NCI-H226 (cell line): ENCODE measurements around the gene TLCD3B.
"Not testable (repeated sequence)": the region's sequence is repeated elsewhere in the genome, so short reads cannot be mapped to it uniquely, and the experiment has no call there.

Experiments used
- DNase-seq: peaks from one replicate; pipeline ENCODE4 v3.0.0-alpha.2; 2015

TLCD3B gene

DNA sequence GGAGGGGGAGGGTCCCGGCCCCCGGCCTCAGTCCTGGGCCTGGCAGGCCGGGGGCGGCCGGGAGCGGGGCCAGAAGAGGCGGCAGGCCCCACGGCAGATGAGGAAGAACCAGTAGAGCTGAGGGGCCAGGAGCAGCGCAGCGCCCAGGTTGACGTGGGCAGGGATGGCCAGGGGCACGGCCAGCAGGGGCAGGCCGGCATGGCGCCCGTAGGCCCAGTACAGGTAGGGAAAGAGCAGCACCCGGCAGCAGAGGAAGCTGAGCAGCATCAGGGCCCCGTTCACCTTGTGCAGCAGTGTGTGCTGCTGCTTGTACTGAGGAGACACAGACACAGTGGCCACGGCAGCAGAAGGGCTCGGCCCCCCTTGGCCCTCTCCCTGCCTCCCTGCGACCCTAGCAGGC, 5.9 kb downstream of the TLCD3B start:
- DNase-seq = no peak

DNA sequence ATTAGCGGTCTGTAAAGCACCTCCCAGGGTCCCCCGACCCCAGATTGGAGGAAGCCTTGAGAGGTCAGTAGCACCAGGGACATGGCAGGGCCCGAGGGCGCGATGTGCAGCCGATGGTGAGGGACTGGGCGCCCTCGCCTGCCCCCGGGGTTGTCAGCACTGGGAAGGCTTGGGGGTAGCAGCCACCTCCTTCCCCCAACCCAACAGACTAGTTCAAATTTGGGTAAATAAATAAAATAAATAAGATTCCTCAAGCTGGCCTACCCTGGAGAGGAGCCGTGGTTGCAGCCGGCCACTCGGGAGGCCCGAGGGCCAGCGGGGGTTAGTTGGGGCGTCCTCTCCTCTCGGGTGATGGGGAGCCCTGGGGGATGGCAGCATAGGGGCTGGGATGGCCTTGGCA, 6.6 kb downstream of the TLCD3B start:
- DNase-seq = no peak

DNA sequence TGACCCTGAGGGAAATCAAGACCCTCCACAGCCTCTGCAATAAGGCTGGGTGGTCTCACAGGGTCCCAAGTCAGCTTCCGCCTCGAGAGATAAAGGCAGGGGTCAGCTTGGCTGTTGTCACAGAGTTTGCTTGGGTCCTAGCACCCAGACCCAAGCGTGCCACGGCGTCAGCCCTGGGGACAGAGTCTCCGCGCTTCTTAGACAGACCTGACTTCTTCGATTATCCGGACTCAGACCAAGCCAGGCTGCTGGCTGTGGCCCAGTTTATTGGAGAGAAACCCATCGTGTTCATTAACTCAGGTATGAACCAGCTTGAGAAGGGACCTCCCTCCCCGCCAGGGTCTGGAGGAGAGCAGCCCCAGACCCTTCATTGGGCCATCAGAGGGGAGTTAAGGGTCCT, 7.5 kb downstream of the TLCD3B start:
- no peak for DNase-seq

DNA sequence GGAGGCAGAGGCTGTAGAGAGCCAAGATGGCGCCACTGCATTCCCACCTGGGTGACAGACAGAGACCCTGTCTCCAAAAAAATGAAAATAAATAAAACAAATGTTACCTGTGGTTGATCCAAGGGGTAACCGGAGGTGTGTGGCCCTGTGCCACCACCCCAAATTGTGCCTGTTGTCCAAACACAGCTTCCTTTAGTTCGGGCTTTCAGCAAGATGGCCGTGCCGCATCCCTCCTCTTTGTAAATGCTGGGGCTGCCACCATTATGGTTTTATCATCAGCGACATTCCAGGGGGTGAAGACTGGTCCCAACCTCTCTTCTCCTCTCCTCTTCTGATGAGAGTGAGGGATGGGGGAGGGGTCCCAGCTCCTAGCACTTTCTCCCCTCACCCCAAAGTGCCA, 8.2 kb downstream of the TLCD3B start, which contains the start of gene C16orf92:
Gene C16orf92, plus strand, starts transcription at position 312 of the 400 bp plus-strand sequence. CDS start 143 bp downstream, outside the sequence.
- DNase-seq = no peak

DNA sequence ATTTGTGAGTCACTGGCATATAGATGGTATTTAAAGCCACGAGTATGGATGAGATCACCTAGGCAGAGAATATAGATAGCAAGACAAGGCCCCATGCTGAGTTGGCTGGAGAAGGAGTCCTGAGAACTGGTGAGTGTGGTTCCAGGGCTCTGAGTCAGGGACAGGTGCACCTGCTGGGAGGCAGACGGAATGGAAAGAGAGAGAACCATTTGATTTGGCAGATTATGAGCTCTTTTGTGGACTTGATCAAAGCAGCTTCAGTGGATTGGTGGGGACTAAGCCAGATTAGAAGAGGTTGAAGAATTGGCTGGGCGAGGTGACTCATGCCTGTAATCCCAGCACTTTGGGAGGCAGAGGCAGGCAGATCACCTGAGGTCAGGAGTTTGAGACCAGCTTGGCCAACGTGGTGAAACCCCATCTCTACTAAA, 12.3 kb downstream of the TLCD3B start:
- peak; percentile 39 for DNase-seq

DNA sequence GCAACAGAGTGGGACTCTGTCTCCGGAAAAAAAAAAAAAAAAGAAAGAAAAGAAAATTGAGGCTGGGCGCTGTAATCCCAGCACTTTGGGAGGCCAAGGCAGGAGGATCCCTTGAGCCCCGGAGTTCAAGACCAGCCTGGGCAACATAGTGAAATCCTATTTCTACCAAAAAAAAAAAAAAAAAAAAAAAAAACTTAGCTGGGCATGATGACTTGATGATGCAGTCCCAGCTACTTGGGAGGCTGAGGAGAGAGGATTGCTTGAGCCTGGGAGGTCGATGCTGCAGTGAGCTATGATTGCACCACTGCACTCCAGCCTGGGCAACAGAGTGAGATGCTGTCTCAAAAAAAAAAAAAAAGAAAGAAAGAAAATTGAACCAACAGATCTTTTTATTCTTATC, 13.1 kb downstream of the TLCD3B start:
- not testable (repeated sequence) for DNase-seq

DNA sequence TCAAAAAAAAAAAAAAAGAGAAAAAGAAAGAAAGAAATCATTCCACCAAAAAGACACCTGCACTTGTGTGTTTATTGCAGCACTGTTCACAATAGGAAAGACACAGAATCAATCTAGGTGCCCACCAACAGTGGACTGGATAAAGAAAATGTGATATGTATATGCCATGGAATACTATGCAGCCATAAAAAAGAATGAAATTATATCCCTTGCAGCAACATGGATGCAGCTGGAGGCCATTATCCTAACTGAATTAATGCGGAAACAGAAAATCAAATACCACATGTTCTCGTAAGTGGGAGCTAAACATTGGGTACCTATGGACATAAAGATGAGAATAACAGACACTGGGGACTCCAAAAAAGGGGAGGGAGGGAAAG, 13.8 kb downstream of the TLCD3B start:
- DNase-seq = no peak

DNA sequence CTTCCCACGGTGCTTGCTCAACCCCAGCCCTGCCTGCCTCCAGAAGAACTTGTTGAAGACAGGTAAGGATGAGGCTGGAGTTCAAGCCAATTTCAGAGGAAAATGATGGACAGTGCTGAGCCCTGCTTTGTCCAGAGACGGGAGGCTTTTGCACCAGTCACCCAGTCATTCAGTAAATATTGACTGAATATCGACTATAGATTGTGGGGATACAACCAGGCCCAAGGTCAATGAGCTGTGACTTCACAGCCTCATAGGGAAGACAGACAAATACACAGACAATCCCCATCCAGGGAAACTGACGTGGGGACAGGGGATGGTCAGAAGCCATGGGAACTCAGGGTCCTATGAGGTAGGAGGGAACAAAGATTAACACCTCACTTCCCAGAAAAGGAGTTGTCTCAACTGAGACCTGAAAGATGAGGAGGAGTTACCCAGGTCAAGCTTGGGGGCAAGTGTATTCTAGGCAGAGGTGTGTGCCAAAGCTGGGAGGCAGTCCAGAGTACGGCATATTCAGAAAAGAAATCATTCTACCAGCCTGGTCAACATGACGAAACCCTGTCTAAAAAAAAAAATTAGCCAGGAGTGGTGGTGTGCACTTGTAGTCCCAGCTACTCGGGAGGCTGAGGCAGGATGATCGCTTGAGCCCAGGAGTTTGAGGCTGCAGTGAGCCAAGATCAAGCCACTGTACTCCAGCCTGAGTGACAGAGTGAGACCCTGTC, 14.4 kb downstream of the TLCD3B start:
- no peak for DNase-seq

DNA sequence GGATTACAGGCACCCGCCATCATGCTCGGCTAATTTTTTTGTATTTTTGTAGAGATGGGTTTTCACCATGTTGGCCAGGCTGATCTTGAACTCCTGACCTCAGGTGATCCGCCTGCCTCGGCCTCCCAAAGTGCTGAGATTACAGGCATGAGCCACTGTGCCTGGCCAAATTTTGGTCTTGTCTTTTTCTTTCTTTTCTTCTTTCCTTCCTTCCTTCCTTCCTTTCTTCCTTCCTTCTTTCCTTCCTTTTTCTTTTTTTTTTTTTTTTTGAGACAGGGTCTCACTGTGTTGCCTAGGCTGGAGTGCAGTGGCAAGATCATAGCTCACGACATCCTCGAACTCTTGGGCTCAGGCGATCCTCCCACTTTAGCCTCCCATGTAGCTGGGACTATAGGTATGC, 15.6 kb downstream of the TLCD3B start:
- DNase-seq = not testable (repeated sequence)

DNA sequence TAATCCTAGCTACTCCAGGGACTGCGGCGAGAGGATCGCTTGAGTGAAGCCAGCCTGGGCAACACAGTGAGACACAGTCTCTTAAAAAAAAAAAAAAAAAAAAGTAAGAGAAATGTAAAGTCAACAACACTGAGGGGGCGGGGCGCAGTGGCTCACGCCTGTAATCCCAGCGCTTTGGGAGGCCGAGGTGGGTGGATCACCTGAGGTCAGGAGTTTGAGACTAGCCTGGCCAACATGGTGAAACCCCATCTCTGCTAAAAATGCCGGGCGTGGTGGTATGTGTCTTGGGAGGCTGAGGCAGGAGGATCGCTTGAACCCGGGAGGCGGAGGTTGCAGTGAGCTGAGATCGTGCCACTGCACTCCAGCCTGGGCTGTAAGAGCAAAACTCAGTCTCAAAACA, 18.5 kb downstream of the TLCD3B start:
- not testable (repeated sequence) for DNase-seq

DNA sequence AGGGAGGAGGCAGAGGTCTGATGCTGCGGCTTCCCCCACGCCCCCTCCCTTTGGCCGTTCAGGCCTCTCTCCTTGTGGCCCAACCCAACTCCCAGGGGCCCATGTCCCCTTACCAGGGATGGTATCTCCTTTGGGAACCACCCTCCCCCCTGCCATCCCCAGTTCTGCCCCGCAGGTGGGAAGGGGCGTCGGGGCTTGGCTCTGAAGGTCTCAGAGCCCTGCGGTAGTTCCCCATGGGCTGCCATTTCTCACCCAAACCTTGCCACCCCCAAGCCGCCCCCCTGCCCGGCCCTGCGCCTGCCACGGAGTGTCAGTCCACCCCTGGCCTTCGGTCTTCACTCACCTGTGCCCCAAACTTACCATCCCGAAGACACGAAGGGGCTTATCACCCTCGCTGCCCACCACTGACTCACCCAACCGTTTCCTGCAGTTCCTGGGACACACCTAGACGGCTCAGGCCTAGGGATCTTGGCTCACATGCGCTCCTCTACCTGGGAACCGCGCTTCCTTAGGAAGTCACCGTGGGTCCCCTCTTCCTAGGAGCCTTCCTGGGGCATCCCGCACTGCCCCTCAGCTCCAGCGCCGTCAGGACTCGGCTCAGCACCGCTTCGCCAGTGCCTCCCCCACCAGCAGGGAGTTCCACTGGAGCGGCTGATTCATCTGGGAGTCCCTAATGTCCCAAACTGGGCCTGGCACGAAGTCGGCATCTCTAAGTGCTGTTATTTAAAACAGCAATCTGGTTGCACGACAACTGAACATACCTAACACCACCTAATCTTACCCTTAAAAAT, 19.2 kb downstream of the TLCD3B start:
- DNase-seq = no peak

DNA sequence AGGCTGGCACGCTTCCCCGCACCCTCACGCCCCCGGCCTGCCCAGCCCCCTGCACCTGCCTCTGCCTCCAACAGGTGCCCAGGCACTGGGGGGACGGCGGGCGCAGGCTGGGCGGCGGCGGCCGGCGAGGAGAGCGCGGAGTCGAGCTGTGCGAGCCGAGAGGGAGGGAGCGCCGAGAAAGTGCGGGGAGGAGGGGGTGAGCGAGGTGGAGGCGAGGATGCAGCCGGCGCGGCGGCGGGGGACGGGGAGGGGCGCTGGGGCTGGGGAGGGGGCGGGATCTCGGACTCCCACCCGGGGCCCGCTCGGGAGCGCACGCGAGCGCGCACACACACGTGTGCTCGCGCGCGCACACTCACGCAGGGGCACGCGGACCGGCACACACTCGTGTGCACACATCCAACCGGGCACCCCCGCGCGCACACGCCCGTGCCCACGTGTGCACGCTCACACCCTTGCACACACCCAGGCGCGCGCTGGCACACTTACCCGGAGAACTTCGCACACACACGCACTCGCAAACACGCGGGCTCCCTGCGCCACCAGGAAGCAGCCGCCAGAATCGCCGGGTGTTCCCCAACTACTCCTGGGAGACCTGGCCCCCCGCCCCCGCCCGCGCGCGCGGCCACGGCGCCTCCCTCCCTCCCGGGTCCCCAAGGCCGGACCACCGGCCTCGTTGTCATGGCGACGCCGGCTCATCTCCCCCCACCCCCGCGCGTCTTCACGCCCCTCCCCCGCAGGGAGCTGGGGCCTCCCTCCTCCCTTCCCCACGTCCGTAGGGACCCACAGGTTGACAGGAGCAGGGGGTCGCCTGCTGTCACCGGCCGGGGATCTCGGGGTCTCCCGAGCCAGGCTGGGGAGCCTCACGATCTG, 20.0 kb downstream of the TLCD3B start, which contains the start of gene DOC2A:
Gene DOC2A, minus strand, starts transcription at position 184 of the 870 bp plus-strand sequence. CDS start 805 bp downstream, outside the sequence.
- no peak for DNase-seq

DNA sequence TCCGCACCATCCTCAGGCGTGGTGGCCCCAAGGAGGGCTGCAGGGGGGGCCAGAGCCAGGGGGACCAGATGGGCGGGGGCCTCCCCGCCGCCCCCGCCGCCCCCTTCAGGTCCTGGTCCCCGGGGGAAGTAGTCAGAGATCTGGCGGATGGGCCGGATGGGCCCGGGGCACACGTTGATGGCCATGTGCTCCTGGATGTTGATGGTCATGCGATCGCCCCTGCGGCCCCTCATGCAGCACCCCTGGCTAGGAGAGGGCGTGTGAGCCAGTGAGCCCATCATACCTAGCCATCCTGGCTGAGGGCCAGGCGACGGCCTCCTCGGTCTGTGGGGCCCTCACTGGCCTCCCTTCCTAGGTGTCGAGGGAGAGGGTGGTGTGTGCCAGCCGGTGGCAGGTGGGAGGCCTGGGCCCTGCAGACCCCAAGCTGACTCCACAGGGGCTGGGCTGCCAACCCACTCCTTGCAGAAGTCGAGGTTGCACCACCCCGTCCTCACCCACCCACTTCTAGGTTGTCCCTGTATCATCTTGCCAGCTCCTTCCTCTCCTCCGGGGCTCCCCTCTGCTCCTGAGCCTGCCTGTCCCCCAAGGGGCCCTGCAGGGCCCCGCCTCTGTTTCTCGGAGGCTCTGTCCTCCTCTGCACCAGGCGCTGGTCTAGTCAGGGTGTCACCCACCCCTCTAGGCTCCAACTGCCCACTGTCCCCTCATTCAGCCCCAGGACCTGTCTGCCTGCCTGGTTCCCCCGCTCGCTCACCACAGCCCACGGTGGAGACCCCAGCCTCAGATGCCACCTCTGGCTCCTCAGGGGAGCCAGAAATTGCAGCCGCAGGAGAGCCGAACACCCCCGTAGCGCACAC, 20.9 kb downstream of the TLCD3B start:
- DNase-seq = no peak

DNA sequence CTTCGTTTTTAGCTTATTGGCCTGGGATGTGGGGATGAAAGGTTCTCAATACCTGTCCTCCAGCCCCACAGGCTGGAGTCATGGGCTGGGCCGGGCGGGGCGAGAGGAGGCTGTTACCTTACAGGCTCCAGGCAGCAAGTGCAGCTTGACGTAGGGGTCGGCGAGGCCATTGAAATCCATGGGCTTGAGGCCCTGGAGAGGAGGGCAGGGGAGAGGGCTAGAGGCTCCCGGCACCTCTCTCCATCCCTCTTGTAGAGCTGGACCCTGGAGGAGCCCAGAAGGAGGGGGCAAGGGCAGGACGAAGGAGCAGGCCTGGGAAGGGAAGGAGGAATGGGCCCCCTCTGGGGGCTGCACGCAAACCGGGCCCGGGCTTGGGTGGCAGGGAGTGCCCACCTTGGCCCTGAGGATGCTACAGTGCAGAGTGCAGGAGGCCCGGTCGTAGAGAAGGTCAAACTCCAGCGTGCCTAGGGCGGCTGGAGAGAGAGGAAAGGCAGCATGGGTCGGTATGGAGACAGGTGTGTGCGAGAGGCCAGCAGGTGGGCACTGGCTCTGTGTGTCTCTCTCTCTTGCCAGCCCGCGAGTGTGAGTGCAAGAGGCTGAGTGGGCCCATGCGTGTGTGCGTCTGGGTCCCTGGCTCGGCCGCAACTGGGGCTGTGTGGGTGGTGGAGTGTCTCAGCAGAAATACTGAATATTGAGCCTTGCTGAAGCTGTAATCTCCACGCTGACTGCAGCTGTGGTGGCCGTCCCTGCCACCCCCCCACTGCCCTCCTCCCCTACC, 21.8 kb downstream of the TLCD3B start:
- no peak for DNase-seq

DNA sequence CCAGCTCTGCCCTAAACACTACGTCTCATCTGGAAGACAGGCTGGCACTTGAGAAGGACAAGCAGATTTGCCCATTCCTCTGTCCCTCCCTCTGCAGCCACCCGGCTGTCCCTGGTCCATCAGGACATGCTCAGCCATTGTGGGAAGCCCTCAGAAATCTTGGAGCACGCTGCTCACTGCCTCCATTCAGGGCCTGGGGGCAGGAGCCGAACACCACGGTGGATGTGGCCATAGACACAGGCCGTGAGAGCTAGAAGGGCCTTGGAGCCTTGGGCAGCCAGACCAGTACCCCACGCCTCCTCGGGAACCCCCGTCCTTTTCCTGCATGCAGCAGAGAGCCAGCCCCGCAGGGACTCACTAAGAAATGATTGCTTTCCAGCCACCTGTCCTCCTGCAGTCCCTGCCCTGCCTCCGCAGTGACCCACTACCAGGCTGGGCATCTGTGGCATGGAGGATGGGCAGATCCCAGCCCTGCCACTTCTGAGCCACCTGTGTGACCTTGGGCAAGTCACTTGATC, 23.6 kb downstream of the TLCD3B start:
- no peak for DNase-seq

DNA sequence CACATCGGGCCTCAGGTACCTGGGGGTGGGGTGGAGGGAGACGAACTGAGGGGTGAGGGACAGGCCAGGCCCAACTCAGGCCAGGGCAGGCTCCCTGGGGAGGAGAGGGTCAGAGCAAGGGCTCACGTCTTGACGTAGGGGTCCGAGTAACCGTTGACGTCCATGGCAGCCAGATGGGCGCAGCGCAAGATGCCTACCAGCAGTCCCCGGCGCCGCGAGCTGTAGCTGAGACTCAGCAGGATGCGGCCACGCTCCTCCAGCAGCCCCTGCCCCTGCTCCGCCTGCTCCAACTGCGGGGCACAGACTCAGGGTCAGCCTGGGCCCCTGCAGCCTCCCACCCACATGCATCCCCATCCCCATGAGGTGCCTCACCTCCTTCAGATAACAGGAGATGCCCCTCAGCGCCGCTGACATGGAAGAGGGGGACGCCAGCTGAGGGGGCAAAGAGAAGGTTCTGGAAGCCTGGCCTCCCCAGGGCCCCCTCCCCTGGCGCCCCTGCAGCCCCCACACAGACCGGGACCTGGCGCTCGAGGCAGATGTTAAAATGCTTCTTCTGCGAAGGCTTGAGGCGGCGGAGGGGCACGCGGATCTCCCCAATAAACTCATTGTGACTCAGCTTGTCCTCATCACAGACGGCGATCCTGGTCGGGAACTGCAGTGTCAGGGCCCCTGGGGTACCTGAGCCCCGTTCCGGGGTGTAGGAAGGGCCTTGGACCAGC, 24.3 kb downstream of the TLCD3B start:
- DNase-seq = no peak

DNA sequence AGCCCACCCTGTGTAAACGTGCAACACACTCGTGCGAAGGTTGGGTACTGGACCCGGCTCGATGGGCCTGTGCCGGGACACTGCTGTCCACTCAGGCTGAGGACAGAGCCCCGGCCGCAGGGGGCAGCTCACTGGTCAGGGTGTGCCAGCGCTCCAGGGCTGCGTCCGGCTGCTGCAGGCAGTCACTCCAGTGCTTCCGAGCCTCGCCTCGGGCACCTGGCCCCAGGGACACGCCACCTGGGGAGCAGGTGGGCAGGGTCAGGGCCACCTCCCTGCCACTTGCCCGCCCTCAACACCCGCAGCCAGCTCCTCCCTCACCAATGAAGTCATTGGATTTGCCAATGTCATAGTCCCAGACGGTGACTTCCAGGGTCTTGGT, 25.0 kb downstream of the TLCD3B start:
- DNase-seq = no peak

DNA sequence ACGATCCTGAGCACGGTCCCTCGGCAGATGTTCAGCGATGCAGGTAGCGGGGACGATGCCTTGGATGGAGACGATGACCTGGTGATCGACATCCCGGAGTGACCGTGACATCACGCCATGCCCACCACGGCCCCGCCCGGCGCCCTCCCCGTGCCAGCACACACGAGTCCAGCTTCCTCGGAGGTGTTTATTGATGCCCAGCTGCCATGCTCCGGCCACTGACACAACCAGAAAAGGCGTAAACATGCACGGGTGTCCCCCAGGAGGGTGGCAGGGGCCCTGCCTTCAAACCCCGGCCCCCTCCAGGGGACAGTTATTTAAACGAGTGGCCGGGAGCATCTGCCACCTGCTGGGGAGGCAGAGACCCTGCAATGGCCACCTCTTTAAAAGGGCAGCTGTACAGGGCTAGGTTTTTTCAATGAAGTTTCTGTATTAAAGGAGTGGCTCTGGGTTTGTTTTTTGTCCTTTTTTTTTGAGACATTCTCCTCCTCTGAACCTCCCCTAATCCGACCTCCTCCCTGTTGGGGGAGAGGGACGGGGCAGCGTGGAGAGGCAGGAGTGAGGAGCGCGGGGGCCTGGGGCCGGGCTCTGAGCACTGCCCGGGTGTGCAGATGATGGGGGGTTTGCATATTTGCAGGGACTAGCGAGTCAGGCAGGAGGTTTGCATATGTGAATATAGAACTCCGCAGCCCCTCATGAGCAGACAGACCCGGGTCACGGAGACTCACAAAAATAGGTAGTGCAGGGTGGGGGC, 25.6 kb downstream of the TLCD3B start:
- DNase-seq = no peak

DNA sequence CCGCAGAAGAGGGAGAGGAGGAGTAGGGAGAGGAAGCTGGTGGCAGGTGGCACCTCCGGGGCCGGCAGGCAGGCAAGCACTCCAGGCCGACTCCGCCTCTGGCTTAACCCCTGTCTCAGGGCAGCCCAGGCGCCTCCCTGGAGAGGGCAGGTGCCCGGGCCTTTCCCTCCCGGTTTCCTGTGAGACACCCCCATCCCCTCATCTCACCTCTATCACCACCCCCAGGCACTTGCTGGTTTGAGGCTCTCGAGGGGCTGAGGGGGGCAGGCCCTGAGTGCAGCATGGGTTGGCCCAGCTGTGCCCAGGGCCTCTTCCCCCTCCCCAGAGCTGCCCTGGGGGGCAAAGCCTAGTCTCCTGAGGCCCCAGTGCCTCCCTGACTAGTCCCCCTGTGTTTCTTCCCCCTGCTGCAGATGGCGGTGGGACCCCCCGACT, 26.2 kb downstream of the TLCD3B start:
- no peak for DNase-seq

DNA sequence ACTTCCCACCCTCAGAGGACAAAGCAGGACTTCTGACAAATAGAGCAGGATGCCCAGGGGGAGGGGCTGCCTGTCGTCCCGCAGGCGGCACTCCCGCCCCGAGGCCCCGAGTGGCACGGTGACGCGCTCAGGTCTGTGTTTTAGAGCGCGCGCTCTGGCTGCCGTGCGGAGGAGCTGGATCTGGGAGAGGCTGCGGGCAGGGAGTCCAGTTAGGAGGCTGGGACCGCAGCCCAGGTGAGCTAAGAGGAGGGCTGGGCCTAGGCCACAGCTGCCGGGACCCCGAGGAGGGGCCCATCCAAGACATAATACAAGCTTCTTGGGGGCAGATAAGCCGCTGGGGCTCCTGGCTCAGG, 26.7 kb downstream of the TLCD3B start:
- DNase-seq = no peak
